Liver (tissue), 9 donors: ENCODE measurements around the gene HPN. TPM values are rescaled to one million over a fixed set of nuclear protein-coding genes. Genes with fewer than 3 reads are reported as not detected.
"Not testable (repeated sequence)": the region's sequence is repeated elsewhere in the genome, so short reads cannot be mapped to it uniquely, and the experiment has no call there.

Experiments
- DNase-seq: peaks from one replicate; pipeline ENCODE4 v3.0.0-alpha.2; 2017; ENCODE audit warnings: low spot score
- H3K27ac ChIP-seq, 2 donors: one replicate each; pipeline ENCODE4 v1.7.0; 2013; ENCODE audit warnings: inconsistent platforms in 2 of 2, low read length in 2 of 2, control low read depth in 1 of 2, low read depth in 1 of 2, mild to moderate bottlenecking in 1 of 2
- H3K27me3 ChIP-seq, 4 donors: one replicate each; pipeline versions ENCODE4 v1.6.1 to v1.7.0; 2013; ENCODE audit warnings: low read length in 3 of 4, inconsistent platforms in 1 of 4, mild to moderate bottlenecking in 1 of 4, moderate library complexity in 1 of 4; ENCODE audit not compliant: control insufficient read depth in 4 of 4, insufficient read depth in 4 of 4
- H3K36me3 ChIP-seq, 4 donors: one replicate each; pipeline versions ENCODE4 v1.6.1 to v1.7.0; 2013; ENCODE audit warnings: low read length in 3 of 4, mild to moderate bottlenecking in 3 of 4, low read depth in 1 of 4, moderate library complexity in 1 of 4; ENCODE audit not compliant: control insufficient read depth in 4 of 4, insufficient read depth in 3 of 4
- H3K4me1 ChIP-seq, 4 donors: one replicate each; pipeline versions ENCODE4 v1.6.1 to v1.7.0; 2013; ENCODE audit warnings: low read length in 3 of 4, mild to moderate bottlenecking in 3 of 4, moderate library complexity in 1 of 4; ENCODE audit not compliant: control insufficient read depth in 4 of 4, insufficient read depth in 4 of 4
- H3K4me3 ChIP-seq, 3 donors: one replicate each; pipeline versions ENCODE4 v1.6.1 to v1.7.0; 2013; ENCODE audit warnings: low read length in 3 of 3, control low read depth in 1 of 3, low read depth in 1 of 3, mild to moderate bottlenecking in 1 of 3
- H3K9ac ChIP-seq, 2 donors: one replicate each; pipeline ENCODE4 v1.7.0; 2013; ENCODE audit warnings: low read length in 2 of 2, mild to moderate bottlenecking in 2 of 2, moderate library complexity in 2 of 2, control low read depth in 1 of 2, low read depth in 1 of 2
- H3K9me3 ChIP-seq, 4 donors: one replicate each; pipeline versions ENCODE4 v1.6.1 to v1.7.0; 2013; ENCODE audit warnings: low read length in 3 of 4; ENCODE audit not compliant: control insufficient read depth in 4 of 4
- ATF3 ChIP-seq: IDR thresholded peaks from 2 replicates; pipeline ENCODE4 v1.6.1; 2016; ENCODE audit warnings: antibody characterized with exemption
- CTCF ChIP-seq: fragments of 150-350 bp; IDR thresholded peaks from 2 replicates; pipeline ENCODE4 v1.5.1; 2017; ENCODE audit warnings: improper control_type of control experiment, low read depth, low read length; ENCODE audit not compliant: missing input control
- EGR1 ChIP-seq, 2 donors: IDR thresholded peaks; 2 replicates each; pipeline ENCODE4 v1.6.1; 2016 to 2018; ENCODE audit warnings: antibody characterized with exemption in 2 of 2, low read depth in 2 of 2
- FOXA1 ChIP-seq: IDR thresholded peaks from 2 replicates; pipeline ENCODE4 v1.6.1; 2016; ENCODE audit warnings: antibody characterized with exemption
- FOXA2 ChIP-seq: IDR thresholded peaks from 2 replicates; pipeline ENCODE4 v1.6.1; 2016; ENCODE audit warnings: antibody characterized with exemption
- GABPA ChIP-seq, 2 donors: IDR thresholded peaks in 1 of 2; conservative IDR thresholded peaks in 1 of 2; 2 replicates each; pipeline ENCODE4 v1.6.1; 2016; ENCODE audit warnings: antibody characterized with exemption in 2 of 2, mild to moderate bottlenecking in 1 of 2, moderate library complexity in 1 of 2
- HNF4A ChIP-seq, 2 donors: conservative IDR thresholded peaks; 2 replicates each; pipeline ENCODE4 v1.6.1; 2016; ENCODE audit warnings: antibody characterized with exemption in 2 of 2, mild to moderate bottlenecking in 2 of 2
- HNF4G ChIP-seq: IDR thresholded peaks from 2 replicates; pipeline ENCODE4 v1.6.1; 2016; ENCODE audit warnings: antibody characterized with exemption
- JUND ChIP-seq, 2 donors: IDR thresholded peaks; 2 replicates each; pipeline ENCODE4 v1.6.1; 2016; ENCODE audit warnings: antibody characterized with exemption in 2 of 2
- NR2F2 ChIP-seq: IDR thresholded peaks from 2 replicates; pipeline ENCODE4 v1.6.1; 2016; ENCODE audit warnings: antibody characterized with exemption
- RAD21 ChIP-seq, 2 donors: IDR thresholded peaks; 2 replicates each; pipeline ENCODE4 v1.6.1; 2016; ENCODE audit warnings: antibody characterized with exemption in 2 of 2, mild to moderate bottlenecking in 2 of 2
- RXRA ChIP-seq, 2 donors: IDR thresholded peaks; 2 replicates each; pipeline ENCODE4 v1.6.1; 2017 to 2018; ENCODE audit warnings: antibody characterized with exemption in 2 of 2, mild to moderate bottlenecking in 1 of 2
- SP1 ChIP-seq: IDR thresholded peaks from 2 replicates; pipeline ENCODE4 v1.6.1; 2018; ENCODE audit warnings: antibody characterized with exemption, mild to moderate bottlenecking
- TAF1 ChIP-seq: conservative IDR thresholded peaks from 2 replicates; pipeline ENCODE4 v1.6.1; 2016; ENCODE audit warnings: antibody characterized with exemption, mild to moderate bottlenecking
- YY1 ChIP-seq: IDR thresholded peaks from 2 replicates; pipeline ENCODE4 v1.6.1; 2016; ENCODE audit warnings: antibody characterized with exemption, mild to moderate bottlenecking
- WGBS: extraction: QIAGEN DNeasy Blood & Tissue Kit; methylation state at CpG from one replicate; pipeline ENCODE4 v1.1.7; 2013; 5-methylcytosine and 5-hydroxymethylcytosine counted together
- polyA plus RNA-seq, 2 donors: library from polyadenylated mRNA; stranded (reverse) in 1 of 2; unstranded in 1 of 2; fragments of 200-250 nt in 1 of 2; fragments of >200 nt in 1 of 2; fragmentation: Nextera tagmentation in 1 of 2; extraction: Ambion mirVana in 1 of 2; gene quantifications; one replicate each; pipeline versions ENCODE4 v1.2.1 to v1.2.3, GENCODE V29; 2013 to 2015
- total RNA-seq, 2 donors: library from RNA; depleted of rRNA; stranded (reverse); fragments of >200 nt; gene quantifications; one replicate each; pipeline ENCODE4 v1.2.3, GENCODE V29; 2014
- donor health status: healthy.
- donor health status: healthy.
- donor health status: healthy.
- donor health status: healthy.
- donor health status: healthy.

HPN gene
- total and polyA plus RNA-seq, 4 donors: 130 to 535 (median 335) TPM

GRCh38 chr19:35005256-35005977, 36.1 kb upstream of the HPN start:
- Histone ChIP-seq H3K27me3 (no peaks in the 10 kb centered on the region), H3K4me1 (peaks cover 3 to 26% (median 11%) of the 10 kb centered on the region in 4 donors), H3K27ac (no peak overlapping the region), H3K9me3 (no peaks in the 10 kb centered on the region), H3K4me3 (no peak overlapping the region), H3K9ac (no peak overlapping the region), H3K36me3 (peaks cover 0 to 10% (median 5%) of the 10 kb centered on the region in 4 donors)
- no peak for DNase-seq
- TF ChIP-seq JUND (IDR thresholded peaks at IDR 0.05) (no peak), GABPA (IDR thresholded peaks at IDR 0.05 in 1 of 2, conservative IDR thresholded peaks at IDR 0.05 in 1 of 2) (no peak), HNF4G (no peak), CTCF (no peak), RXRA (IDR thresholded peaks at IDR 0.05) (peak in 1 of 2 donors; percentile 8), NR2F2 (no peak), HNF4A (conservative IDR thresholded peaks at IDR 0.05) (peak; percentile 14 to 64)
- WGBS: 67% methylated on average over 11 of the region's 11 CpGs

GRCh38 chr19:35006007-35006341, 35.5 kb upstream of the HPN start:
- H3K9ac ChIP-seq, H3K4me3 ChIP-seq, H3K27me3 ChIP-seq, DNase-seq, H3K27ac ChIP-seq, H3K9me3 ChIP-seq: not testable (repeated sequence)
- peaks cover 3 to 24% (median 11%) of the 10 kb centered on the region in 4 donors for H3K4me1 ChIP-seq
- WGBS: 79% methylated on average over 6 of the region's 6 CpGs
- peaks cover 0 to 10% (median 6%) of the 10 kb centered on the region in 4 donors for H3K36me3 ChIP-seq

- WGBS: 59% methylated on average over 15 of the region's 15 CpGs
- H3K36me3 ChIP-seq: peaks cover 0 to 10% (median 6%) of the 10 kb centered on the region in 4 donors
These were observed 35.1 kb upstream of the HPN start for GRCh38 chr19:35006342-35006998.

More at GRCh38 chr19:35006342-35006998, 35.1 kb upstream of the HPN start:
- TF ChIP-seq ATF3 (no peak), CTCF (no peak), FOXA2 (no peak), JUND (IDR thresholded peaks at IDR 0.05) (no peak), RXRA (IDR thresholded peaks at IDR 0.05) (peak in 1 of 2 donors; percentile 7), FOXA1 (no peak), RAD21 (IDR thresholded peaks at IDR 0.05) (peak in 1 of 2 donors; percentile 24), HNF4G (no peak), YY1 (no peak), EGR1 (IDR thresholded peaks at IDR 0.05; ENCODE audit: low read depth in 2 of 2) (no peak), TAF1 (no peak), SP1 (peak; percentile 5)
- H3K27me3 ChIP-seq: no peaks in the 10 kb centered on the region
- no peak for DNase-seq
- no peaks in the 10 kb centered on the region for H3K9me3 ChIP-seq
- H3K27ac ChIP-seq: no peak overlapping the region
- H3K9ac ChIP-seq: no peak overlapping the region
- H3K4me1 ChIP-seq: peaks cover 3 to 21% (median 11%) of the 10 kb centered on the region in 4 donors
- H3K4me3 ChIP-seq: no peak overlapping the region
